ENCODE results near the gene KANK4.

DNA sequence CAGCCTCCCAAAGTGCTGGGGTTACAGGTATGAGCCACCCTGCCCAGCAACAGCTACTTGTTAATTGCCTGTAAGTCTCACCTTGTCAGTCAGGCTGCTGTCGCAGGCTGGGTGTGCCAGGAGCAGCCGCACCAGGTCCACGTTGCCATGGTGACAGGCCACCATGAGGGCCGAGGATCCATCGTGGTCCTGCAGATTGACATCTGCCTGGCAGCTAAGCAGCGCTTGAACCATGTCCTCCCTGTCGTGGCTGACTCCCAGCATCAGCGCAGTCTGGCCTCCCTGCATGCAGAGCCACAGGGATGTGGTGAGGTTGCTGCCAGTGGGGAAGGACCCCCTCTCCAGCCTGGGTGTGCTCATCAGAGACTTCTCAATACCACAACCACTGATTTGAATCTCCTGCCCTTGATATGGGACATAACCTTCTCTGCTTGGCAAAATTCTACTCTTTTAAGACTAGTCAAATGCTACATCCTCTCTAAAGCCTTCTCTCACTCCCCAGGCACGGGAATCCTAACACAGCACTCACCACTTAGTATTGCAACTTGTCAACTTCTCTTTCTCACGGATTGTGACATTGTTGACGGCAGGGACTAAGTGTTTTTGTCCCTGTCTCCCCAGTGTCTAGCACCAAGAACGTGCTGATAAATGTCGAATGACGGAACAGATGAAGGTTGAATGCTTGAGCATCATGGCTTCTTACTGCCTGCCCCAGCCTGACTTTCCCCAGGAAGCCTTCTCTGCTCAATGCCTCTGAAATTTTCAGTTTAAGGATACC lies 71.7 kb downstream of the KANK4 start:
- TF ChIP-seq CEBPB (IDR thresholded peaks at IDR 0.05): no peak
- TF ChIP-seq, protein P1, sequence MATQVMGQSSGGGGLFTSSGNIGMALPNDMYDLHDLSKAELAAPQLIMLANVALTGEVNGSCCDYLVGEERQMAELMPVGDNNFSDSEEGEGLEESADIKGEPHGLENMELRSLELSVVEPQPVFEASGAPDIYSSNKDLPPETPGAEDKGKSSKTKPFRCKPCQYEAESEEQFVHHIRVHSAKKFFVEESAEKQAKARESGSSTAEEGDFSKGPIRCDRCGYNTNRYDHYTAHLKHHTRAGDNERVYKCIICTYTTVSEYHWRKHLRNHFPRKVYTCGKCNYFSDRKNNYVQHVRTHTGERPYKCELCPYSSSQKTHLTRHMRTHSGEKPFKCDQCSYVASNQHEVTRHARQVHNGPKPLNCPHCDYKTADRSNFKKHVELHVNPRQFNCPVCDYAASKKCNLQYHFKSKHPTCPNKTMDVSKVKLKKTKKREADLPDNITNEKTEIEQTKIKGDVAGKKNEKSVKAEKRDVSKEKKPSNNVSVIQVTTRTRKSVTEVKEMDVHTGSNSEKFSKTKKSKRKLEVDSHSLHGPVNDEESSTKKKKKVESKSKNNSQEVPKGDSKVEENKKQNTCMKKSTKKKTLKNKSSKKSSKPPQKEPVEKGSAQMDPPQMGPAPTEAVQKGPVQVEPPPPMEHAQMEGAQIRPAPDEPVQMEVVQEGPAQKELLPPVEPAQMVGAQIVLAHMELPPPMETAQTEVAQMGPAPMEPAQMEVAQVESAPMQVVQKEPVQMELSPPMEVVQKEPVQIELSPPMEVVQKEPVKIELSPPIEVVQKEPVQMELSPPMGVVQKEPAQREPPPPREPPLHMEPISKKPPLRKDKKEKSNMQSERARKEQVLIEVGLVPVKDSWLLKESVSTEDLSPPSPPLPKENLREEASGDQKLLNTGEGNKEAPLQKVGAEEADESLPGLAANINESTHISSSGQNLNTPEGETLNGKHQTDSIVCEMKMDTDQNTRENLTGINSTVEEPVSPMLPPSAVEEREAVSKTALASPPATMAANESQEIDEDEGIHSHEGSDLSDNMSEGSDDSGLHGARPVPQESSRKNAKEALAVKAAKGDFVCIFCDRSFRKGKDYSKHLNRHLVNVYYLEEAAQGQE (IDR thresholded peaks at IDR 0.05; ENCODE audit: low read depth): no peak
